DND-41 (cell line): ENCODE data around the gene URB2.
A peak's percentile ranks its signal among the peaks of the same experiment; 100 is the strongest.

Source experiments
- ATAC-seq: fragments of 200-7000 bp; cut with Tn5 transposase; 3 replicates; pipeline ENCODE4 v1.9.1; 2021; ENCODE audit warnings: low read depth; ENCODE audit not compliant: insufficient read depth
- DNase-seq: peaks from one replicate; pipeline ENCODE4 v3.0.0-alpha.2; 2020
- H2AFZ ChIP-seq: 2 replicates; pipeline ENCODE4 v1.6.0; 2012; ENCODE audit warnings: low read depth, low read length
- H3K27ac ChIP-seq: 2 replicates; pipeline ENCODE4 v1.5.1; 2012; ENCODE audit warnings: low read length, inconsistent platforms
- H3K27me3 ChIP-seq: fragments of 200-600 bp; sonication (generic); 2 replicates; pipeline ENCODE4 v1.6.0; 2012; ENCODE audit warnings: low read length, mild to moderate bottlenecking, inconsistent platforms; ENCODE audit not compliant: insufficient read depth, poor library complexity
- H3K36me3 ChIP-seq: 2 replicates; pipeline ENCODE4 v1.5.1; 2012; ENCODE audit warnings: low read length, inconsistent platforms; ENCODE audit not compliant: insufficient read depth
- H3K4me1 ChIP-seq: 2 replicates; pipeline ENCODE4 v1.5.1; 2012; ENCODE audit warnings: mild to moderate bottlenecking, low read length; ENCODE audit not compliant: insufficient read depth
- H3K4me2 ChIP-seq: 2 replicates; pipeline ENCODE4 v1.6.0; 2012; ENCODE audit warnings: mild to moderate bottlenecking, moderate library complexity, low read length, inconsistent platforms; ENCODE audit not compliant: insufficient read depth
- H3K4me3 ChIP-seq, 2 experiments: fragments of 200-600 bp in 1 of 2; shearing (Covaris generic) in 1 of 2; 2 replicates each; pipeline ENCODE4 v1.5.1; 2012 to 2016; ENCODE audit warnings: inconsistent platforms in 2 of 2, low read length in 2 of 2, mild to moderate bottlenecking in 2 of 2, low read depth in 1 of 2, moderate library complexity in 1 of 2
- H3K79me2 ChIP-seq: 2 replicates; pipeline ENCODE4 v1.6.0; 2012; ENCODE audit warnings: low read length, inconsistent platforms; ENCODE audit not compliant: insufficient read depth
- H3K9ac ChIP-seq: 2 replicates; pipeline ENCODE4 v1.6.0; 2012; ENCODE audit warnings: low read depth, mild to moderate bottlenecking, inconsistent platforms, low read length, moderate library complexity
- H3K9me3 ChIP-seq: 2 replicates; pipeline ENCODE4 v1.5.1; 2012; ENCODE audit warnings: low read length, moderate library complexity, mild to moderate bottlenecking, inconsistent platforms; ENCODE audit not compliant: insufficient read depth, severe bottlenecking
- H4K20me1 ChIP-seq: 2 replicates; pipeline ENCODE4 v1.6.0; 2012; ENCODE audit warnings: low read length; ENCODE audit not compliant: insufficient read depth
- CTCF ChIP-seq: IDR thresholded peaks from 2 replicates; pipeline ENCODE4 v1.5.1; 2012; ENCODE audit warnings: borderline replicate concordance, low read length, moderate library complexity, mild to moderate bottlenecking; ENCODE audit not compliant: poor library complexity, severe bottlenecking; ENCODE audit errors: extremely low read depth
- EZH2 ChIP-seq: IDR thresholded peaks from 3 replicates; pipeline ENCODE4 v1.6.1; 2012; ENCODE audit warnings: borderline replicate concordance, low read depth, mild to moderate bottlenecking, moderate library complexity, low read length, inconsistent platforms; ENCODE audit not compliant: severe bottlenecking

URB2 gene

GRCh38 chr1:229627003-229627402 lies 956 bp downstream of the URB2 start:
- H2AFZ ChIP-seq, result peak overlapping the region; percentile 88
- DNase-seq, result no peak

GRCh38 chr1:229629261-229629660 lies 3.2 kb downstream of the URB2 start:
- peaks cover 23% of the 10 kb centered on the region; the same call in 1 of the 2 replicates for H4K20me1 ChIP-seq
- peaks cover 42% of the 10 kb centered on the region for H3K36me3 ChIP-seq
- no peak overlapping the region for H3K27ac ChIP-seq

More at GRCh38 chr1:229627003-229627402, 956 bp downstream of the URB2 start:
- Histone ChIP-seq H3K36me3 (peaks cover 35% of the 10 kb centered on the region), H3K27ac (peak overlapping the region; percentile 81), H3K79me2 (peaks cover 93% of the 10 kb centered on the region), H3K27me3 (no peaks in the 10 kb centered on the region), H3K4me3 (peak overlapping the region; percentile 99 to 100), H3K4me2 (peak overlapping the region; percentile 94), H3K9me3 (no peaks in the 10 kb centered on the region), H4K20me1 (peaks cover 32% of the 10 kb centered on the region; the same call in 1 of the 2 replicates), H3K4me1 (peaks cover 45% of the 10 kb centered on the region), H3K9ac (peak overlapping the region; percentile 87)
- TF ChIP-seq EZH2 (no peak), CTCF (no peak)
- ATAC-seq, result no peak

GRCh38 chr1:229631148-229631547 lies 5.1 kb downstream of the URB2 start:
- no peak overlapping the region for H3K9ac ChIP-seq
- H3K79me2 ChIP-seq, result peaks cover 97% of the 10 kb centered on the region
- no peaks in the 10 kb centered on the region for H3K27me3 ChIP-seq
- H3K4me3 ChIP-seq, result no peak overlapping the region
- no peak overlapping the region for H3K27ac ChIP-seq
- peaks cover 24% of the 10 kb centered on the region; the same call in 1 of the 2 replicates for H4K20me1 ChIP-seq
- ATAC-seq, result no peak
- peaks cover 24% of the 10 kb centered on the region for H3K4me1 ChIP-seq
- no peak overlapping the region for H2AFZ ChIP-seq
- TF ChIP-seq CTCF (no peak), EZH2 (no peak)
- H3K9me3 ChIP-seq, result no peaks in the 10 kb centered on the region
- no peak for DNase-seq
- no peak overlapping the region for H3K4me2 ChIP-seq
- H3K36me3 ChIP-seq, result peaks cover 61% of the 10 kb centered on the region

More at GRCh38 chr1:229629261-229629660, 3.2 kb downstream of the URB2 start:
- Histone ChIP-seq H3K4me1 (peaks cover 33% of the 10 kb centered on the region), H3K9ac (no peak overlapping the region), H3K4me3 (no peak overlapping the region), H3K4me2 (peak overlapping the region; percentile 36; the same call in 1 of the 2 replicates), H3K9me3 (no peaks in the 10 kb centered on the region), H3K79me2 (peaks cover 93% of the 10 kb centered on the region), H2AFZ (no peak overlapping the region), H3K27me3 (no peaks in the 10 kb centered on the region)
- no peak for TF ChIP-seq CTCF
- TF ChIP-seq EZH2, result no peak
- ATAC-seq (no peak), DNase-seq (no peak)

GRCh38 chr1:229631966-229632365 lies 5.9 kb downstream of the URB2 start:
- no peak for DNase-seq
- peaks cover 97% of the 10 kb centered on the region for H3K79me2 ChIP-seq
- H3K4me3 ChIP-seq, result no peak overlapping the region
- peaks cover 28% of the 10 kb centered on the region; the same call in 1 of the 2 replicates for H4K20me1 ChIP-seq
- no peak overlapping the region for H3K9ac ChIP-seq
- H3K4me1 ChIP-seq, result peaks cover 22% of the 10 kb centered on the region
- no peaks in the 10 kb centered on the region for H3K27me3 ChIP-seq
- no peaks in the 10 kb centered on the region for H3K9me3 ChIP-seq
- ATAC-seq, result no peak
- H3K4me2 ChIP-seq, result no peak overlapping the region
- peaks cover 69% of the 10 kb centered on the region for H3K36me3 ChIP-seq
- TF ChIP-seq EZH2, result no peak
- TF ChIP-seq CTCF, result no peak
- no peak overlapping the region for H2AFZ ChIP-seq
- H3K27ac ChIP-seq, result no peak overlapping the region
